Fibroblast of skin of right biceps (primary cell): ENCODE results near the gene DIP2A.
"Not testable (repeated sequence)": the region's sequence is repeated elsewhere in the genome, so short reads cannot be mapped to it uniquely, and the experiment has no call there.

Experiments used
- DNase-seq: peaks from one replicate; pipeline ENCODE4 v3.0.0-alpha.2; 2013

The DIP2A gene

DNA sequence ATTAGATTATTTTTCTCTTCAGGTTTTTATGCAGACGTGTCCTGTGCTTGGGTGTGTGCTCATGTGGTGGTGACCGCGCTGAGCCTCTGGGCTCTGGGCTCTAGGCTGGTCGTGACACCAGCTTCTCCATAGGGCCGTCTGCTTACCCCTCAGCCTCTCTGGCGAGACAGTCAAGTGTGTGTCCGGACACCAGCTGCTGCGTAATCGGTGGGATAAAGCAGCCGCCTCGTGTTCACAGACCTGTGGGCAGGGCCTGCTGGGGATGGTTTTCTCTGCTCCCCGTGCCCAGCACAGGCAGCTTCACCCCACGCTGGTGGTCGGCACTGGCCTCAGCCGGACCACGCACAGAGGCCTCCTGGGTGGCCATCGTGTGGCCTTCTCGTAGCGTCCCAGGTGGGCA, 33.6 kb upstream of the DIP2A start:
- no peak for DNase-seq

DNA sequence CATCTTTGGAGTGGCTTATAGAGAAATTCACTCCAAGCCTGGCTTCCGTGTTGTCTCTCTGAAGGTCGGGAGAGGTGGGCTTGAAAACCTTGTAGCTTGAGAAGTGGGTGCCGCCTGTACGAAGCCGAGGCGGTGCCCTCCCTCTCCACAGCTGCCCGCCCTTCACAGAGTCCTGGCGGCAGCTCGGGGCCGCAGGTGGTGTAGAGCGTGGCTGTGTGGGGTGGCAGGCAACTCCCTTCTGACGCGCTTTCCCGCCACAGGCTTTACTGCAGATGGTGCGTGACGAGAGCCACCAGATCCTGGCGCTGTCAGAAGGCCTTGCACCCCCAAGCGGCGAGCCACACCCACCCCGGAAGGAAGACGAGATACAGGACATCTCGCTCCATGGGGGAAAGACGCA, 33.1 kb upstream of the DIP2A start:
- DNase-seq = no peak

DNA sequence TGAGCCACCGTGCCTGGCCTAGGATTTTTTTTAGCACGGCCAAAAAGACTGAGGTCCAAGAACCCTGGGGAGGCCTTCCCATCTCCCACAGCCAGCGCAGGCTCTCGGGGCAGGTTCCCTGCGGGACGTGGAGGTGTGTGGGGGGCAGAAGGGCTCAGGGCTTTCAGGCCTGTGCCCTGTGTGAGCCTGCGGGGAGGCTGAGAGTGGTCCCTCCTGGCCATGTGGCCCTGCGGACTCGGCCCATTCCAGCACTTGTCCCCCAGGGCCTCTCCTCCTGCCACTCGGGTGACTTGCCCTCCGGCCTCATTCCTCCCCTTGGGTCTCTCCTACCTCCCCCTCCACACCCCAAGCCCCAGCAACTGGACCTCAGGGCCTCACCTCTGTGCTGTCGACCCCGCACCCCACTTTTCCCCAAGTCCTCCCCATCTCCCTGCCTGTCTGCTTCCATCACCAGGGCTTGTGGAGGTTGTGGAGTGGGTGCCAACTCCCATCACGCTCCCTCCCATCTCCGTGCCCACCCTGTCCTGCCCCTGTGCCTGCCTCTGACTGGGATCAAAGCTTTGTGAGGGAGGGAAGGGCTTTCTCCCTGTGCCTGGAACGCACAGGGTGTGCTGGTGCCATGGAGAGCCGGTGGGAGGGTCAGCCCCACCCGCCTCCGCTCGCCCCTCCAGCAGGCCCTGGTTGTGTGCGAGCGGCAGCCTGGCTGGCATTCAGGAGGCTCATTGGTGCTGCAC, 32.2 kb upstream of the DIP2A start:
- no peak for DNase-seq

GRCh38 chr21:46427516-46427915, 31.2 kb upstream of the DIP2A start:
- no peak for DNase-seq

DNA sequence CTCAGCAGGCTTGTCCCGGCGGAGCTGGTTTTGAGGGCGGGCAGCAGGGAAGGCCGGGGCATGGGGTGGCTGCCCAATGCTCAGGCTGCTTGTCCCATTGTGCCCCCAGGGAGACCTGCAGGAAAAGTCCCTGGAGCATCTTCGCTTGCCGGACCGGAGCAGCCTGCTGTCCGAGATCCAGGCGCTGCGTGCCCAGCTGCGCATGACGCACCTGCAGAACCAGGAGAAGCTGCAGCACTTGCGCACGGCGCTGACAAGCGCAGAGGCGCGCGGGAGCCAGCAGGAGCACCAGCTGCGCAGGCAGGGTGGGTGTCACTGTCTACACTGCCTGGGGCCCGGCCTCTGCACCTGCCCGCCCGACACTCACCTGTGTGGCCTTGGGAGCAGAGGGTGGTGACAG, 30.4 kb upstream of the DIP2A start:
- DNase-seq = no peak

GRCh38 chr21:46428987-46429710, 29.5 kb upstream of the DIP2A start:
- no peak for DNase-seq

DNA sequence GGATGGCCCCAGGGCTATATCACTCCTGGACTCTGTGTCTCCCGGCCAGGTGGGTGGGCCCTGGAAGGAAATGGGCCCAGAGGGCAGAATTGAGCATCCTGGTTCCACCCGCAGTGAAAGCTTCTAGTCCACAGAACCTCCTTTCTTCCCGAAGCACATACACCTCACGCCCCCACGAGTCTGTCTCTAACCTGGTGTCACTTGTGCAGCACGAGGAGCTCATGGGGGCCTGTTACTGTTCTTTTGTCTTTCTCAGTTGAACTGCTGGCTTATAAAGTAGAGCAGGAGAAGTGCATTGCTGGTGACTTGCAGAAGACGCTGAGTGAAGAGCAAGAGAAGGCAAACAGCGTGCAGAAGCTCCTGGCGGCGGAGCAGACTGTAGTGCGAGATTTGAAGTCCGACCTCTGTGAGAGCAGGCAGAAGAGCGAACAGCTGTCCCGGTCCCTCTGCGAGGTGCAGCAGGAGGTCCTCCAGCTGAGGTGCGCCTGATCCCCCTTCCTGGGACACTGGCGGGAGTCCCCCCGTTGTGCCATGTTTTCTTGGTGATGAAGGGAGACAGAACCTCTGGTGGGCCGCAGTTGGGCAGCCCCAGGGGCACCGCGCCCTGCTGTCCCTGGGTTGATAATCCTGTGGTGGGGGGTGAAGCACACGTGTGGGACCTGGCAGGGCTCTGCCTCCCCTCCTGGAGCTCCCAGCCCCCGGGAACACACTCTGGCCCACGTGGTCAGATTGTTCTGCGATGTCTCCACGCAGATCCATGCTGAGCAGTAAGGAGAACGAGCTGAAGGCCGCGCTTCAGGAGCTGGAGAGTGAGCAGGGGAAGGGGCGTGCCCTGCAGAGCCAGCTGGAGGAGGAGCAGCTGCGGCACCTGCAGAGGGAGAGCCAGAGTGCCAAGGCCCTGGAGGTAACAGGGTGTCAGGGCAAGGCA, 28.7 kb upstream of the DIP2A start:
- no peak for DNase-seq

DNA sequence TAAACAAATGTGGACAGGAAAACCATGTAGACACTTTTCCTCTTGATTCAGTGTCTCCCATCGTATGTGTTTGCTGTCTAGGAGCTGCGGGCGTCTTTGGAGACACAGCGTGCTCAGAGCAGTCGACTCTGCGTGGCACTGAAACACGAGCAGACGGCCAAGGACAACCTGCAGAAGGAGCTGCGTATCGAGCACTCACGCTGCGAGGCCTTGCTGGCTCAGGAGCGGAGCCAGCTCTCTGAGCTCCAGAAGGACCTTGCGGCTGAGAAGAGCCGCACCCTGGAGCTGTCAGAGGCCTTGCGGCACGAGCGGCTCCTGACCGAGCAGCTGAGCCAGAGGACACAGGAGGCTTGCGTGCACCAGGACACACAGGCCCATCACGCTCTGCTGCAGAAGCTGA, 27.2 kb upstream of the DIP2A start:
- DNase-seq = no peak

GRCh38 chr21:46431884-46432488, 26.7 kb upstream of the DIP2A start:
- no peak for DNase-seq

- DNase-seq = not testable (repeated sequence)
Measured at GRCh38 chr21:46433116-46433515, 25.6 kb upstream of the DIP2A start.

DNA sequence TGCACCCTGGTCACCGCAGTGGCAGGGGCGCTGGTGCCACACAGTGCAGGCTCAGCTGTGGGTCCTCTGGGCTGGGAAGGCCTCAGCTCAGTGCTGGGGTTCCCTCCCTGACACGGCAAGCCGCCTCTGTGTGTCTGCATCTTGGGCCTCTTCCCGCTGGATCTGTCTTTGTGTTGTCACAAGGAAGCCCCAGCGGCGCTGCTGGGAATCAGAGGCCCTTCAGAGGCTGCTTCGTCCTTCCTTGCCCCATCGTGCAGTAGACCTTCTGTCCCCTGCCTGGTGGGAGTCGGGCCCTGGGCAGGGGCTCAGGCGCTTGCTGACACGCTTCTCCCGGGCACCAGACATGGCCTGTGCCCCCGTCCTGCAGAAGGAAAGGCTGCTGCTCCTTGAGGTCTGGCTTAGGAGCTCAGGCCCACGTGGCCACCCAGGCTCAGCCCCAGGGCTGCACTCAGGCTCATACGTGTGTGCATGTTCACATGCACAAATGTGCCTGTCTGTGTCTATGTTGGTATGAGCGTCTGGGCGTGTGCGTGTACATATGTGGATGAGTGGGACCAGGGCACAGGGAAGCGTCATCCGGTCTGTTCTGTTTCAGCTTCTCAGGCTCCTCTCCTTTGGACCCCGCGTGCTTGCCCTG, 24.3 kb upstream of the DIP2A start:
- no peak for DNase-seq

DNA sequence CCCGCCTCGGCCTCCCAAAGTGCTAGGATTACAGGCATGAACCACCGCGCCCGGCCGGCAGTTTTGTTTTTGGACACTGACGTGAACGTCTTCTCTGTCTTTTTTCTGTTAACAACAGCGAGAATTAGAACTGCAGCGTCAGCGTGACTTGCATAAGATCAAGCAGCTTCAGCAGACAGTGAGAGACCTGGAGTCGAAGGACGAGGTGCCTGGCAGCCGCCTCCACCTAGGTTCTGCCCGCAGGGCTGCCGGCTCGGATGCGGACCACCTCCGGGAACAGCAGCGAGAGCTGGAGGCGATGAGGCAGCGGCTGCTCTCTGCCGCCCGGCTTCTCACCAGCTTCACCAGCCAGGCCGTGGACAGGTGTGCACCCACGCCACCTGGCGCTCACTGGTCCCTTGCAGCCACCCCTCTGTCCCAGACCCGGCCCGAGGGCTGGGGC, 22.9 kb upstream of the DIP2A start:
- no peak for DNase-seq

- no peak for DNase-seq
Measured at GRCh38 chr21:46436621-46437020, 22.1 kb upstream of the DIP2A start.

GRCh38 chr21:46437096-46437498, 21.6 kb upstream of the DIP2A start:
- DNase-seq = no peak

GRCh38 chr21:46437511-46437910, 21.2 kb upstream of the DIP2A start:
- no peak for DNase-seq

- no peak for DNase-seq
Measured at GRCh38 chr21:46438241-46438640, 20.4 kb upstream of the DIP2A start.

GRCh38 chr21:46439906-46440305, 18.8 kb upstream of the DIP2A start:
- no peak for DNase-seq

- DNase-seq = no peak
Measured at GRCh38 chr21:46441331-46441730, 17.4 kb upstream of the DIP2A start.

DNA sequence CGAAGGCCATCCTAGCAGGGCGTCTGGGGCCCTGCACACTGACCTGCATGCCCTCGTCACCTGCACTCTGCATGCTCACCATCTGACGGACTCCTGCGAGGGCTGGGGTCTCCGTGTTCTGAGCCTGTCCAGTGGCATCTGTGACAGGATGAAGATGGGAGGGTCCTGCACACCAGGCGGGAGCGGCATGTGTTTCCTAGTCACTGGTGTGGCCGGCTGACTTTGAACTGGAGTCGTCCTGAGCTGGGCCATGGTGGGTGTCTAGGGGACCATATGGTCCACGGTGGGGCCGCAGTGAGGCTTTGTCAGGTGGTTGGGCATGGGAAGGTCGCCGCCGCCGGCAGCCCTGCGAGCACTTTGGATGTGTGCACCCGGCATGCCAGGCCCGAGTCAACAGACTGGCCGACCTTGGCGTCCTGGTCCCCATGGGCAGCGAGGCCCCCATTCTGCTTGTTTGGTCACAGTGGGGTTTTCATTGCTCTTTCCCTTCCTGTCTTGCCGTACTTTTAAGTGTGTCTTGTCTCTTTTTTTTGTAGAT, 16.7 kb upstream of the DIP2A start:
- DNase-seq = no peak

GRCh38 chr21:46442938-46443337, 15.8 kb upstream of the DIP2A start:
- DNase-seq = no peak

GRCh38 chr21:46443910-46444309, 14.8 kb upstream of the DIP2A start:
- DNase-seq = no peak

GRCh38 chr21:46448108-46448507, 10.6 kb upstream of the DIP2A start:
- no peak for DNase-seq
